HG02885 (cell line): ENCODE measurements around the gene CRYBA4.
A peak's percentile ranks its signal among the peaks of the same experiment; 100 is the strongest.
"Not testable (repeated sequence)": the region's sequence is repeated elsewhere in the genome, so short reads cannot be mapped to it uniquely, and the experiment has no call there.

Experiments used
- ATAC-seq: cut with Tn5 transposase; IDR thresholded peaks from one replicate; pipeline ENCODE4 v1.9.1; 2021; ENCODE audit warnings: mild to moderate bottlenecking; ENCODE audit not compliant: unreplicated experiment, poor library complexity

The CRYBA4 gene

DNA sequence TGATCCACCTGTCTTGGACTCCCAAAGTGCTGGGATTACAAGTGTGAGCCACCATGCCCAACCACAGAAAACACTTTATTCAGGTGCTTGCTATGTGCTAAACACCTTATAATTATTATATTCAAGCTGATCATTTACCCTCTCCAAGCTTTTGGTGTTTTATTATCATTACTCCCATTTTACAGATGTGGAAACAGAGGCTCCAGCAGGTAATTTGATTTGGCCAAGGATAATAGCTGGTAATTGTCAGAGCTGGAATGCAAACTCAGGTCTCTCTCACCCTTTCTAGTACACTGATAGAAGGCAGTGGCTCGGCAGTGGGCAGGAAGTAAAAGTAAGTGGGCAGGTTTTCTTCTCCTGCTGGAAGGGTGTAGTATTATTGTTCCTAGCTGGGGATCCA is 28.0 kb upstream of the CRYBA4 start:
- no peak for ATAC-seq

DNA sequence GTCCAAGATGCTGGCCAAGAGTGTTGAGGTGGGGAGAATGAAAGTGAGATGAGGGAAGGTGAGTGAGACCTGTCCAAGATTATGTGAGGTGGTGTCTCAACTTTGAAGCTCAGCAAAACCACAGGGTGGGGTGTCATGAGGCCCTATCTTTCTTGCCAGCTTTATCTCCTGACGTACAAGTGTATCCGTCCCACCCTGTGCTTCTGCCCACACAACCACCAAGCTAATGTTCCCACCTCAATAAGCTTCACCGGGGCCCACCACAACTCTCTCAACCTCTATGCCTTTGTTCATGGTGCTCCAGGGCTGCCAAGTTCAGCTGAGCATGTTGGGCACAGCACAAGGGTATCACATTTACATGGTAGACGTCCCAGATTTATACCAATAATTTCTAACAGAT is 24.7 kb upstream of the CRYBA4 start:
- no peak for ATAC-seq

DNA sequence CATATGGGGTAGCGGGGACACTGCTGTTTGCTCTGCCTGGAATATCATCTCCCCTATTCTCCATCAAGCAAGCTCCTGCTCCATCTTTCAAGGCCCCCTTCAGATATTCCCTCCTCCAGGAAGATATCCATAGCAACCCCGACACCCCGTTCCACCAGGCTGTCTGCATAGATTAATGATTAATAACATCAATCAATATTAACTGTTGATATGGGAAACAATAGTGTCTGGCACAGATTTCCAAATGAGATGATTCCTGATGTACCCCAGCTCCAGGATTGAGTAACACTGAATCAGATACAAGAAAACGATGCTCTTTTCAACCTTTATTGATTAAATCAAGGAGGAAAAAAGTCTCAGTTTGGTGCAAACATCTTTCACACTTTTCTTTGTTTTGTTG is 24.3 kb upstream of the CRYBA4 start:
- ATAC-seq: no peak

DNA sequence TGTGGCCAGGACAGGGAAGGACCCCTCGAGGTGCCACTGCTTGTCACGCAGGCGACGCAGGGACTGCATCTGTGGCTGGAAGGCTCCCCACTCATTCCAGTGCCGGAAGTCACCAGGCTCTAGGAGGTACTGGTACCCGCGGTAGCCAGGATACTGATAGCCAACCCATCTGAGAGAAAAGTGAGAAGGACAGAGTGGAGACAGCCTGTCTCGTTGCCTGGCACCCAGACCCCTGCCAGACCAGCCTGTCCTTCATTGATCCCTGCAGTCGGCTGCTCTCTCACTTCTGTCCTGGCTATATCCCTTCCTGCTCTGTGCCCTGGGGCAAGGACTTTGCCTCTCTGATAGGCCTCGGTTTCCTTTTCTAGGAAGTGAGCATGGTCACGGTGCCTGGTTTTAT is 22.3 kb upstream of the CRYBA4 start:
- no peak for ATAC-seq

DNA sequence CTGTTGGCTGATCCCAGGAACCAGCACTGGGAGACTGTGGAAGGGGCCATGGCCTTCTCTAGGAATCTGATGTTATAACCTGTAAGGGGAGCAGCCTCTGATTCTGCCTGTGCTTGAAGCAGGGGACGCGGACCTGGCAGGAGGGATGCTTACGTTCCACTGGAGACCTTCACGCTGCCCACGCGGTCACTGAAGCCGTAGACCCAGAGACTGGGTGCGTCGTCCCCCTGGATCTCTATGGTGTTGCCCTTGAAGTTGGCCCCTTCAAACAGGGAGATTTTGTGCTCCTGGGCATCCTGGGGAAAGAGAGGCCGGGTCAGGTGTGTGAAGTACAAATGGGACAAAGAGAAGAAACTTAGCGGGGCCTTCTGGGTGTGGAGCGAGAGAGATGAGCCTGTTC is 20.0 kb upstream of the CRYBA4 start:
- no peak for ATAC-seq

DNA sequence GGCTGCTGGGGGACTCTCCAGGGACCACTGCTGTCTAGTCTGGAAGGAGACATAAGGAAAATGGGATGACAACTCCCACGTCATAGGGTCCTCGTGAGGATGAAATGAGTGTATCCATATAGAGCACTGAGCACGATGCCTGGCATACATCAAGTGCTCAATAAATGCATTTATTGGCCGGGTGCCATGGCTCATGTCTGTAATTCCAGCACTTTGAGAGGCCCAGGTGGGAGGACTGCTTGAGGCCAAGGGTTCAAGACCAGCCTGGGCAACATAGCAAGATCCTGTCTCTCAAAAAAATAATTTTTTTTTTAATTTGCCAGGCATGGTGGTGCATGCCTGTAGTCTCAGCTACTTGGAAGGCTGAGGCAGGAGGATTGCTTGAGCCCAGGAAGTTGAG is 19.6 kb upstream of the CRYBA4 start:
- ATAC-seq: no peak

DNA sequence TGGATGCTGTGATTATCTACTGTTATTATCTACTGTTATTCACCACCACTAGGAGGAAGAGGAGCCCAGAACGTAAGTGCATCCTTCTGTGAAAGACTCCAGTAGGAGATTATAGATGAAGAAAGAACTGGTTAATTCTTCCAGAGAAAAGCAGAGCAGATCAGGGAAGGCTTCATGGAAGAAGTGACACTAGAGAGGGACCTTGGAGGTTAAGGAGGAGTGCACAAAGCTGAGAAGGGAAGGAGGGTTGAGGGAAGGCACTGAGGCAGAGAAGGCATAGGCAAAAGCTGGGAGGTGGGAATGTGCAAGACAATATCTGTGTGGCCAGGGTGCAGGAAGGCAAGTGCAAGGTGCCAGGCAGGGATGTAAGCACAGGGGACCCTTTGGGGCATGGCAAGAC is 17.4 kb upstream of the CRYBA4 start:
- ATAC-seq: no peak

DNA sequence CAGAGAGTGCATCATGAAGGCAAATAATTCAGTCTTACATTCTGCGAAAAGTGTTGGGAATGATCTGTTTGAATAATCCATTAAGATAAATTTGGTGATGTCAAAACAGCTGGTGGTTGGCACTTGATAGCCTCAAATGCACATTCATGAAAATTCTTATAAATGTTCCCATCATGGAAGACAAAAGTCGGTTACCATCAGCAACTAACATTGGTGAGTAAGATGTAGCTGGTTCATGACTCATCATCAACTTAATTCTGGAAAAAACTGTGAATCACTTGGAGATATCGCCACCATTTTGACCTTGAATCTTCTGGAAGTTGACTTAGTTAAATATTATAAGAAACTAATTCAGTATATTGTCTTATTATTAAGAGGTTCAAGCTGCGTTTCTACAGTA is 15.2 kb upstream of the CRYBA4 start:
- no peak for ATAC-seq

DNA sequence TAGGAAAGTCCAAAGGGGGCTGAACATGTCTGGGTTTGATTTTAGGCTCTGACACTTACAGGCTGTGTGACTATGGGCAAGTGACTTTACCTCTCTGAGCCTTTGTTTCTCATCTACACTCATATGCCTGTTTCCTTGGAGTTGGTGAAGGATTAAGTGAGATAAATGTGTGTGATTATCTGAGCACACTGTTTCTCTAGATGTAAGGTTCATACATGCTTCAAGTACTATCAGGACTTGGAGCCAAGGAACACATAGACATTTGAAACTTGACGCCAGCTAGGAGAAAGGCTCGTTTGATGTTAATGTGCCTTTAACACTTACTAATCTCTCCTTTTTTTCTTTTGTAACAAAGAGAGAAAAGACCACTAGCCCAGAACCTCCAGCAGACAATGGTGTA is 13.6 kb upstream of the CRYBA4 start:
- no peak for ATAC-seq

DNA sequence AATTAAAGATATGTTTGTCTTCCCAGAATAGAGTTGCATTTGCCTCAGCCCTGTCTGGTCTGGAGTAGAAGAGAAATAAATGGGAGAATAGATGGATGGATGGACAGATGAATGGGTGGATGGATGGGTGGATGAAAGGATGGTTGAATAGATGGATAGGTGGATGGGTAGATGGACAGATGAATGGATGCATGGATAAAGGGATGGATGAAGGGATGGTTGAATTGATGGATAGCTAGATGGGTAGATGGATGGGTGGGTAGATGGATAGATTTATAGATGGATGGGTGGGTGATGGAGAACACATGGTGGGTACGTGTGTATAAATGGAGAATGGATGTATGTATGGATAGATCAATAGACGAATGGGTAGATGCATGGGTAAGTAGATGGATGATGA is 12.5 kb upstream of the CRYBA4 start:
- ATAC-seq: no peak

DNA sequence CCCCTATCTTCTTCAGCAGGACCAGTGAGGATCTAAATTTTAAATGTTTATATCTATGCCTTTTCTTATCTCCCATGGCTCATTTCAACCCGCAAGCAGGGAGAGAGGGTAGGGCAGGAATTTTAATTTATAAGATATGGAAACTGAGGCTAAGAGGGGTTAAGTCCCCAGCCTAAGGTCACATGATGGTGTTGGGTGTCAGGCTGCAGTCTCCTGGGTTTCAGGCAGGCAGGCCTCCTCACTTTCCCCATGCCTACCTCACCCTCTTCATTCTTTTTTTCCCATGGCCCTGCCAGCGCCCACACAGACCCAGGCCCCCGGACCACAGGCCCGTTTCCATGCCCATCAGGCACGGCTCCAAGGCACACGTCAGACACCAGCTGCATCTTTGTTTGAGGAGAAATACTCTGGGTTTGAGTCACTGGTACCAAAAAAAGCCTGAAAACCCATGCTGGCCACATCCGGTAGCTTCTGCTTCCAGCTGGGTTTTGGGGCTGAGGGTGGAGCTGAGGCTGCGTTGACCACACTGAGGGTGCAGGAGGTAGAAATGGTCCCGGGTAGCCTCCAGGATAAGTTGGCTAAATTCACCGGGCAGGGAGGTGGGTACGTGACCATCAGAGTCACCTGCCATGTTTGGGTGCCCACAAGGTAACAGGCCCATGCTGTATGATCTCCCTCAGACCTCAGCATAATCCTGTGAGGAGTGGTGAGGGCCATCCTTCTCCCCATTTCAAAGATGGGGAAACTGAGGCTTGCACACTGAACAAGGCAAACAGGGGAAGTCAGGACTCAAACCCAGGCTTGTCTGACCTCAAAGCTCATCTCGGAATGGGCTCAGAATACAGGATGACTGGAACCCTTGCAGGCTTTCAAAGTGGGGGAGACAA is 11.4 kb upstream of the CRYBA4 start:
- peak; percentile 88 for ATAC-seq

DNA sequence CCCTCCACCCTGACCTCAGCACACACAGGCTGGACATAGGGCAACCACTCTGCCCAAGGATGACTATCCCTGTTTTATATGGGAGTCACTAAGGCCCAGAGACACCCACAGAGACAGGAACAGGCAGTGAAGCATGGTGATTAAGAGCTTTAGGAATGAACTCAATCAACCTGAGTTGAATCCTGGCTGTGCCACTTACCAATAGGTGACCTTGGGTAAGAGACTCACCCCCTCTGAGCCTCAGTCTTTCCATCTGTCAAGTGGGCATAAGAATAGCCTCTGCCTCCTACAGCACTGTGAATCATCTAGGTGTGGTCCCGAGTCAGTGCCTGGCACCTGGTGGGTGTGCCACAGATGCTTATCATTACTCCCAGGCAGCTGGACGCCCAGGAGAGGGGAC is 10.8 kb upstream of the CRYBA4 start:
- ATAC-seq: no peak

DNA sequence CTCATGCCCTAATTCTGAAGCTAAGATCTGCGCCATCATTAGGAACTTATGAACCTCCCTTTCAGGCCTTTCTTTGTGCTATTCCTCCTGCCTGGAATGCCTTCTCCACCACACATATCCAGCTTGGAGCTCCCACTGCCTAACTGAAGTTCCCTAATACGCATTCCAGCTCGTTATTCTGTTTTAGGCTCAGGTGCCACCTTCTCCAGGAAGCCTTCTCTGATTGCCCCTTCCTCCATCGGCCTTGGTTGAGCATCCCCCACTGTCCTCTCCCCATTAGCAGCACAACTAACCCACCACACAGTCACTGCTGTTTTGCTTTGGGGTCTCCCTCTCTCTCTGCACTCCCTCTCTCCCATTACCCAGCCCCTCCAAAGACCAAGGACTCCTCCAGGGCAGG is 9.1 kb upstream of the CRYBA4 start:
- ATAC-seq: no peak

DNA sequence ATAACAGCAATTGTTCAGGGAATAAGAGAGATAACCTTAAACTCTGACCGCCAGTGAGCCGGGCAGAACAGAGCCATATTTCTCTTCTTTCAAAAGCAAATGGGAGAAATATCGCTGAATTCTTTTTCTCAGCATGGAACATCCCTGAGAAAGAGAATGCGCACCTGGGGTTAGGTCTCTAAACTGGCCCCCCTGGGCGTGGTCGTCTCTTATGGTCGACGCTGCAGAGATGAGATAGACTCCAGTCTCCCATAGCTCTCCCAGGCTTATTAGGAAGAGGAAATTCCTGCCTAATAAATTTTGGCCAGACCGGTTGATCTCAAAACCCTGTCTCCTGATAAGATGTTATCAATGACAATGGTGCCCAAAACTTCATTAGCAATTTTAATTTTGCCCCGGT is 8.0 kb upstream of the CRYBA4 start:
- not testable (repeated sequence) for ATAC-seq

DNA sequence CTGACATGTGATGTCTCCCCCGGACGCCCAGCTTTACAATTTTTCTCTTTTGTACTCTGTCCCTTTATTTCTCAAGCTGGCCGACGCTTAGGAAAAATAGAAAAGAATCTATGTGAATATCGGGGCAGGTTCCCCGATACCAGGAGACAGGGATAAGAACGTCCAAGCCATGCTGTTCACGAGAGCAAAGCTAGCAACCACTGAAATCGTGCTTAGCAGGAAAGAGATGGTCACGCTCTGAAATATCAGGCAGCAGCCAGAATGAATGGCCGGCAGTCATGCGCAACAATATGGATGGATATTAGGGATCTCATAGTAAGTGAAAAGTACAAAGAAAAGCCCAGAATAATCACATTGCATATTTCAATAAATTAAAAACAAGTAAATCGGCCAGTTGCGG is 7.4 kb upstream of the CRYBA4 start:
- no peak for ATAC-seq

DNA sequence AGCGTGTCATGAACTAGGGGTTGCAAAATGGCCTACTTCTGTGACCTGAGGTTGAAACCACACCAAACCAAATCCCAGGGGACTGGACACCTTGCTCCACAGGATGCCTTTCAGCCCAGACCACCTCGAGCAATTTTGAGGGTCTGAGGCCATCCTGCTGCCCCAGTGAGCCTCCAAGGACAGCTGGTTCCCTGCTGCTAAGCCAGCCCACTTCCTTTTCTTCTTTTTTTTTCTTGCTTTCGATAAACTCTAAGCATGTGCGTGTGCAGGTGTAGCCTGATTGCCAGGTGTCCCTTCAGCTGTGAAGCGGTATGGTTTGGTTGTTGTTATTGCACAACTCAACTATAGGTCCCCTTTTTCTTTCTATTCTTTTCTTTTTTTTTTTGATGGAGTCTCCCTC is 6.6 kb upstream of the CRYBA4 start:
- ATAC-seq: peak; percentile 49

DNA sequence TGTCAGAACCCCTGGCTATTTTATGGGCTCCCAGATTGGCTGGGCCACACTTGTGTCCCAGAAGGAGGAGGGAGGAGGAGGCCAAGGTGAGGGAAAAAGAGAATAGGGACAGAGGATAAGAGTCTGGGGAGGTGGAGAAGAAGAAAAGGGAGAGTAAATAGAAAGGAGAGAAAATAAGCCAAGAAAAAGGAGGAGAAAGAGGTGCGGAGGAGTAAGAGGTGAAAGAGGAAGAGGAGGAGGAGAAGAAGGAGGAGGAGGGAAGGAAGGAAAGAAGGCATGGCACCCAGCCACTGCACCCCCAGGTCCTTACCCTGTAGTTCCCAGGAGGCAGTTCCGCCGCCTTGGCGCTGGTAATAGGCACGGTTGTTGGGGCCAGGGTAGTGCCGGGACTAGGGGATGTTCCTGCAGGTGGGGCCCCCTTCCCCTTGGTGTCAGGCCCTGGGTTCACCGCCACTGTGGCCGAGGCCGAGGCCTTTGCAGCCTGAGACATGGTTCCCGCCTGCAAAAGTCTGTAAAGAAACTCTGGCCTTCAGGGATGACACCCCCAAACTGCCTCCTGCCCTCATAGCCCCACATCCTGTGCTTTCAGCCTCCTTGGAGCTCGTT is 5.8 kb upstream of the CRYBA4 start:
- ATAC-seq: no peak

DNA sequence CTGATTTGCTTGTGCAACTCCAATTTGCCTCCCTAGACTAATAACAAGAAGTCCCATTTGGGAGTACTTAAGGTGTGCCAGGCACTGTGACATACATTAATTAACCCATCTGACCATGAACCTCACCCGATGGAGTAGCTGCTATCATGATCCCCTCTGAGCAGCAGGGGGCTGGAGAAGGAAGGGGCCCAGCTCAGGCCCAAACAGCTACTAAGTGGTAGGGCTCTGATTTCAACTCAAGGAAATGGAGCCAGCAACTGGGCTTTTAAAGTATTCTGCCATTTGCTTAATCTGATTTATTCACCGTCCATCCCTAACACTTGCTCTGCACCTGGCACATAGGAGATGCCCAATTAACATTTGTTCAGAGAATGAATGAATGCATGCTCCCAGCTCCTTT is 5.1 kb upstream of the CRYBA4 start:
- no peak for ATAC-seq

DNA sequence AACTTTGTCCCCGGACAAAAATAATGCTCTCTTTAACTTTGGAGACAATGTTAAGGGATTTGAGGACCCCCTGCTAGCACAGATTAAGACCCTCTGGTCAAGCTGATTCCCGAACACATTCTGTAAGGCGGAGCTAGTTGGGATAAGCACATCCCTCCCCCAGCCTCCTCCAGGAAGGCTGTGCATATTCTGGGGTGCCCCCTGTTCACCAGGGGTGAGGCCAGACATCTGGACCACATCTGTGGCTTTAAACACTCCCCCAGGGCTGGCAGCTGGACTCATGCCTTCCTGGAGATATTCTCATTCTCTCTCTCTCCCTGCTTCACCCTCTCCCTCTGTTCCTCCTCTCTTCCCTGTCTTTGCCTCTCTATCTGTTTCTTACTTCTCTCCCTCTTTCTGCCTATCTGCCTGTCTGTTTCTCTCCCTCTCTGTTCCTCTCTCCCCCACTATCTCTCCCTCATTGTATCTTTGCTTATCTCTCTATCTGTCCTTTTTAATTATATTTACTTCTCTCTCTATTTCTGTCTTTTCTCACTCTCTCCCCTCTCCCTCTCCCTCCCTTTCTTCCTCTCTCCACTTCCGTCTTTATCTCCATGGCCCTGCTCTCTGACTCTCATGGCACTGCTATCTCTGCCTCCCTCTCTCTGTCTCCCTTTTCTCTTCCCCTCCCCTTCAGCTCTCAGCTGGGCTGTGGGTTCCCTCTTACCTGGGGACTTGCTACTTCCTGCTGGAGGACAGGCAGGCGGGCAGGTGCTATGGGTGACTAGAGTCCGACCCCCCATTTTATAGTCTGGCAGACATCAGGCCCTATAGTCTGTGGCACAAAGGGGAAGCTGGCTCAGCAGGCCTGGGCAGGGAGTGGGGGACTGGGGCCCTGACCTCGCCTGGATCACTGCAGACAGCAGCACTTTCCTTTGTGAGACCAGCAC is 4.2 kb upstream of the CRYBA4 start, which contains the start of gene CRYBB1:
TSS of gene CRYBB1 (minus strand) at position 757 of the 929 bp plus-strand sequence. CDS start 1,708 bp downstream, outside the sequence.
- ATAC-seq: no peak

DNA sequence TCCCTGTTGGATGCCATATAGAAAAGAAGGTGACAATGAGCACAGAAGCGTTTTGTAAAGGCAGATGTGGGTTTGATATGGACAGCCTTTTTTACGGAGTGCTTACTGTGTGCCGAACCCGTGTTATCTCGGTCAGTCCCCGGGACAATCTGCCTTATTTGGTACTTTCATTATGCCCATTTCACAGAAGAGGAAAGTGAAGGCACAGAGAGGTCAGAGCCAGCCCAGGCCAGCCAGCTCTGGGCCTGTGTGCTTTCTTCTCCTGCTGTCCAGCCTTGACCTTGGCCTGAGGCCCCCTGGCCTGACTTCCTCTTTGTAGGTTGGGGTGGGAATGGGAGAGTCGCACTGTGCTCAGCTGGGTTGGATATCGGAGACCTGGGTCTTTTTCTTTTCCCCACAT is 3.3 kb upstream of the CRYBA4 start:
- no peak for ATAC-seq

DNA sequence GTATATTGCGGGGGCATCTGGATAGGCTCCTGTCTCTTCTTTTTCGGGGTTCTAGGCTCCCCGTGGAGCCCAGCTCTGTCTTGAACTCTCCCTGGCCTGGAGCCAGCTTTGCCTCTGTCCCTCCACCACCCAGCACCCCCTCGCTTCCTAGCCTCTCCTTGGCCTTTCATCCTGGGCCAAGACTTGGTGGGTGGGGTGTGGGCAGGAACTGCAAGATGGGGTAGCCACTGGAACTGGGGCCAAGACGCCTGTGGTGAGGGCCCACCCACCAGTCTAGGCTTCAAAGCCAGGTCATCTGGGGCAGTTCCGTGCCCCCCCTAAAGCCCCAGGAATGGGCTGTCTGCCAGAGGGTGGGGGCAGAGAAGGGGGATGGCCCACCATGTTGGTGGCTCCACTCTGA is 2.3 kb upstream of the CRYBA4 start:
- ATAC-seq: no peak
